HG03439 (cell line): ENCODE measurements around the gene CNN3.

Experiments used
- ATAC-seq: cut with Tn5 transposase; IDR thresholded peaks from one replicate; pipeline ENCODE4 v1.9.1; 2021; ENCODE audit warnings: mild to moderate bottlenecking, moderate library complexity; ENCODE audit not compliant: unreplicated experiment

Gene CNN3

DNA sequence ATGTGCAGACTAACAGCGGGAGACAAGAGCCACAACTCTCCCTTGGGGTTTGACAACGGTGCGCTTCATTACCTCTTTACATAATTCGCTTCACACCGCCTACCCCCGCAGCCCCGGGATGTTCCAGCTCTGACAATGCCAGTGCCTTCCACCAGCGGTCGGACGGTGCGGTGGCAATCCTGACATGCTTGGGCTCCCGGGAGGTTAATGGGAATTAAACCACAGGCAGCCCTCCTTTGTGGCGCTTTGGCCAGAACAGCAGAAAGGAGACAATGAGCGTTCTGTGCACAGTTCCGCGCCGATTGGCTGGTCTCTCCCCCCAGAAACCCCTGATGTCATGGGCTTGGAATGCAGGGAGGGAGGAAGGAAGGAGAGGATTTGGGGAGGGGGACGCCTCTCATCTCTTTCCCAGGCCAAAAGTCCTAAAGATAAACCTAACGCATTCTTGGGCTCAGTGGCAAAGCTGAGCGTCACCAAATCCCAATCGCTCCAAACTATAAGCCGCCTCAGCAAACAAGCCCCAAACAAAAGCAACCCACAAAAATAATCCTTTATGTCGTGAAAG lies 1.3 kb downstream of the CNN3 start:
- ATAC-seq: no peak

DNA sequence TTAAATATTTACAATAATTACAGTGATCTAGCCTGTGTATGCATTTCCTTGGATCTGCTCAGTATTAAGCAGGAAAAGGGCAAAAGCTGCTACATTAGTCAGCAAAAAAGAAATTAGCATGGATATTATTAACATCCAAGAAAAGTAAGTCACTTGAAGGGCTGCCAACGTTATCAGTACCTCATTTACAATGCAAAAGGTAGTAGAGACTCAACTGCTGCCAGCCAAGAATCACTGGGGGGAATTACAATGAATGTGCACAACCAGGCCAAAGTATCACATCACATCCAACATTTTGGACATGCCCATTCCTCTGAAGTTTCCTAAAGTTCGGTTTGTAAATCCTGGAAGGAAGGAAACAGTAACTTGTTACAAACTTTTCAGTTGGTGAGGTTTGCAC lies 1.9 kb downstream of the CNN3 start:
- no peak for ATAC-seq

DNA sequence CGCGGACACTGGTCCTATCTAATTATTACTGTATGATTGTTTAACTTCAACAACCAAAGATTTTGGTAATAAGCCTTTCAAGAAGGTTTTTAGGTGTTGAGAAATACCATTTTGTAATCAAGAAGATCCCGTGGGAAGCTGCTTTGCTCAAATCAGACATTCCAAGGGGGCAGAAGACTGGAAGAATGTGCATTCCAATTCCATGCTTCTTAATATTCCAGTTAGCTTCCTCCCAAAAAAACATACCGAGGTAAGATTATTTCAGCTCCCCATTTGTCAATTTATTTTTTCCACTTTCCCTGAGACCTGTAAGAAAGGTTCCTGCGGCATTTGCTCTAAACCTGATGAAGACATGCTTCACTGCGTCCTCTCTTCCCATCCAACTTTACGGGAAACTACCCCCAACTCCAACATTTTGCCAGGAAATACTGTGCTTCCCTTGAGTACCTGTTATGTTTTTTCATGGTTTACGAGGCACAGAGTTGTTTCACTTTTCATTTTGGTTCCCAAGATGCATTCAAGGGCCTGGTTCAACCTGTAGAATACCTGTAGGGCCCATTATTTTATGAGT lies 4.1 kb downstream of the CNN3 start:
- ATAC-seq: no peak

DNA sequence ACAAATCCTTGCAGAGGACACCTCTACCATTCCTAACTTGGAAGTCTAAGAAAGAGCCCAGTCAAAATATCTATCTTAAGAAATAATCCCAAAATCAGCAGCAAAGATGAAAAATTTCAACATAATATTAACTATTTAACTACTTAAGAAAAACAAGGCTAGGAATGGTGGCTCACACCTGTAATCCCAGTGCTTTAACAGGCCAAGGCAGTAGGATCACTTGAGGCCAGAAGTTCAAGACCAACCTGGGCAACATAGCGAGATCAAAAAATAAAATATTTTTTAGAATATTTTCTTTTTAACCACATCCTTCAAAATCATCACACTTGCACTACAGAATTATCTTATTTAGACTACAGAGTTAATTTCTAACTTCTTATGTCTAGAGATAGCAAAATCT lies 4.9 kb downstream of the CNN3 start:
- ATAC-seq: no peak

DNA sequence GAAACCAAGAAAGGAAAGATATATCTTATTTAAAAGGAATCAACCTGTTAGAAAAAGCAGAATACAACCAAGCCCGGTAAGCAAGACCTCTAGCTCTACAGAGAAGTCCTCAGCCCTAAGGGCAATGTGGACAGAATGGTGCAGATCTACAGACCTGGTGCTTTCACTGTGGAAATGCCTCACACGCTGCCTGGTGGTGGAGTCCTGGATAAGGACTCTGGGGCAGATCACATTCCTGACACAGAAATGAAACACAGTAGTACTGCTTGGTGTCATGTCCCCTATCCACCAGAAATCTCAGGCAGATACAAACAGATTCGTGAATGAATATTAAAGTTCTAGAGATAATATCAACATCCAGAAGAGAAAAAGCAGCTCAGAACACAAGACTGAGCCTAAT lies 6.8 kb downstream of the CNN3 start:
- no peak for ATAC-seq

DNA sequence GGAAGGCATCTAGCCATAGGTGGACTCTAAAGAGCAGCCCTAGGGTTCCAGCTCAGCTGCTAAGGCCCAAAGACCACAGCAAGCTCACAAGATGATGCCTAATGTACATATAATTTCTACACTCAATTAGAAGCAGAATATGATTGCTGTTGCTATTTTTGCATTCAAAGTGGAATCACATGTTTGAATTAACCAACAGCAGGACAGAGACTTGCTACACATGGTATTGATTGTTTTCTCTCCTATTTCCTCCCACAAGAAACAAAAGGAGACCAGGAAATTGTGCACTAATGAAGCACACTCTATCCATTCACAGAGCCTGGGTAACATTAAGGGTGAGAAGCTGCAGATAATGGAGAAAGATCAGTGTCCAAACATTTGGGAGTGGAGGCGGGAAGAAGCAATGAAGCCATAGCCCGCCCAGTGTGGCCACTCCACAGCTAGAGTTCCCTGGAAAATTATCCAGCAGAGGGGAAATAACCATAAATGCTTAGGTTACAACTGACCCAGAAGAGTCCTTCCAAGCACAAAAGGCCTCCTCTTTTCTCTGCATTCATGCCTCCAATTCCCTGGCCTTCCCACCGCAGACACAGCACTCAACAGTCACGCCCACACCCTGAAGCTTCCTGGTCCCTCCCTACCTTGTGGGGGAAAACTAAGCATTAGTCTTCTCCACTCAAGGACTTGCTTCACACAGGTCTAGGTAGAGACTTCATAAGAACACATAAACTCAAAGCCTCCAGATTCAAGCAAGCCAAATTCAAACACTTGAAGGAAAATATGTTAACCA lies 7.5 kb downstream of the CNN3 start:
- ATAC-seq: no peak

DNA sequence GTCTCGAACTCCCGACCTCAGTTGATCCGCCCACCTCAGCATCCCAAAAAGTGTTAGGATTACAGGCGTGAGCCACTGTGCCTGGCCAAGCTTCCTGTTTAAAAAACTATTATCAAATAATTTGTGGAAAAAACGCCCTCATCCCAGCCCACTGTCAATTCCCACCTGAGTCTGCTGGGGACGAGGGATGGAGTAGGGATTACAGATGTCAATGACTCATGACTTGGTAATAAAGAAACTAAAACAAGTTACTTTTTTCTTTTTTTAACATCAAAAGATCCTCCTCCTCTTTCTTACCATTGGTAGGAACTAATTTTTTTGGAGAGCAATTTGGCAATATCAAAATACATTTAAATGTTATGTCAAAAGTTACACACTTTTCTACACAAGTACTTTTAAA lies 9.7 kb downstream of the CNN3 start:
- ATAC-seq: no peak

DNA sequence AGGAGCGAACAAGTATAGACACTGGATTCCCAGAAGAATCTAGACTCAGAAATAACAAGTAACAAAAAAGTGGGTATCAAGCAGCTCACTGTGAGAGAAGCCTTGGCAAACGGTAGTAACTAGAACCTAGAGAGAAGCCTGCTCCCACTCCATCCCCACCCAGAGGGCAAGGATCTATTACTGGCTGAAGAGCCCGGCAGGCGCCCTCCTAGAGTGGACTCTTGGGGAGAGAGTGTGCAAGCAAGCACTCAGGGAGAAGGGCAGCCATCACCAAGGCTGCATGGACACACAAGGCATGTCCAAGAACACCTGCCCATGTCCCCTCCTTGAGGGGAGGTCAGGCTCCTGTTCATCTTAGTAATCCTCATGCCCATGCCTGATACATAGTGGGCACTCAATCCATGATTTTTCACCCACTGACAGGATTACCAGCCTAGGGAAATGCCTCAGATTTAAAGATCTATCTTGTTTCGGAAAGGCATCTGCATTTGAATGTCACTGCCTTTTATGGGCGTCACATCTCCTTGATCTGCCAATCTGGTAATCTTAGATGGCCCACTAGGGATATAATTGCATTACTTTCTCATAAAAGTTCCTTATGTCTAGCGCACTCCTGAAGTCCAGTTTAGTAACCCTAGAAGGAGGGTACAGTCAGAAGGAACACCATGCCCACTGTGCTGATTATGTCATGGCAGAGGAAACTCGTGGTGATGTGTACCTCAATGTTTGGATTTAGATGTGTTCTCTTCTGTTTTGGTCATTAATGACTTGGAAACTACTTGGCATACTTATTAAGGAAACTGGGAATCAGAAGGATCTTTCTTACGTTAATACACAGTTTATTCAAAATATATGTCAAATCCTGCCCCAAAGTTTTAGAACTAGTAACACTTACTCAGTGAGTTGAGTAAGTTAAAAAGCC lies 14.4 kb downstream of the CNN3 start:
- no peak for ATAC-seq

DNA sequence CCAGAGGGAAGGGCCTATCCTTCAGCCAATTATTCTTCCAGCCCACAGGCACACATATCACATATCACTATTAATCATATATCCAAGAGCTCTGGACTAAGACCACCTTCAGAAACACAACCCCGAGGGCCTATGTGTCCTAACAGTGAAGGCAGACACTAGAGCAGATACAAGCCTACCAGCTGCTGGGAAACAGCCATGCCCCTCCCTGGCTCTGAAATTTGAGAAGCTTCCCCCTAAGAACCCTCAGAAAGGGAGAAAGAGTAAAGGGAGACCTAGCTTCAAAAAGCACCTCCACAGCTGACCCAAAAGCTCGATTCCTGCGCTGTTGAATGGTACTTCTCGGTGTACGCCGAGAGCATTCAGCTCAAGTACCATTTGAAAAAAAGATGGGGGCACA lies 17.4 kb downstream of the CNN3 start:
- ATAC-seq: no peak

DNA sequence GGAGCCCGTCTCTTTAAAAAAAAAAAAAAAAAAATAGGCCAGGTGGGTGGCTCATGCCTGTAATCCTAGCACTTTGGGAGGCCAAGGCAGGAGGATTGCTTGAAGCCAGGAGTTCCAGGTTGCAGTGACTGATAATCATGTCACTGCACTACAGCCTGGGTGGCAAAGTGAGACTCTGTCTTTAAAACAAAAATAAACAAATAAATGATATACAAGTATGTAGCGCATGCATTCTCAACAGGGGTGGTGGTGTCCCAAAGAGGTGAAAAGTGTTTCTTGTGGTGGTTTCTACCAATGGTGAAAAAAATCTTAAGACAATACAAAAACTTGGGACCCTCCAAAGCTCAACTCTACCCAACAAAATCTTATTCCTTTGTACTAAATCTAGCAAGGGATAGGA lies 17.9 kb downstream of the CNN3 start:
- ATAC-seq: no peak

DNA sequence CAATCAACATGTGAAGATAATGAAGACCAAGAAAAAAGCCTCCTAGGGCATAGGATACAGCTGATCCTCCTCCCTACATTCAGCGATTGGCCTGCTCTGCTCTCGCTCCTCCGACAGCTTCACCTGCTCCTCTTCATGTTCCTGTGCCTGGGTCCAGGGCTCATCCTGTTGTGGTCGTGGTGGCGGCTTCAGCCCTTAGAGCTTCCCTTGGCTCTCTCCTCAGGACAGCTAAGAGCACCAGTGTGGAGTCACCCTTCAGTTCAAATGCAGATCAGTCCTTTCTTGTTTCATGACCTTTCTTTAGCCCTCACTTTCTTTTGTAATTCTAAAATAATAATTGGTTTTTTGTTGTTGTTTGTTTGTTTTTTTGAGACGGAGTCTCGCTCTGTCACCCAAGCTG lies 18.7 kb downstream of the CNN3 start:
- ATAC-seq: no peak

DNA sequence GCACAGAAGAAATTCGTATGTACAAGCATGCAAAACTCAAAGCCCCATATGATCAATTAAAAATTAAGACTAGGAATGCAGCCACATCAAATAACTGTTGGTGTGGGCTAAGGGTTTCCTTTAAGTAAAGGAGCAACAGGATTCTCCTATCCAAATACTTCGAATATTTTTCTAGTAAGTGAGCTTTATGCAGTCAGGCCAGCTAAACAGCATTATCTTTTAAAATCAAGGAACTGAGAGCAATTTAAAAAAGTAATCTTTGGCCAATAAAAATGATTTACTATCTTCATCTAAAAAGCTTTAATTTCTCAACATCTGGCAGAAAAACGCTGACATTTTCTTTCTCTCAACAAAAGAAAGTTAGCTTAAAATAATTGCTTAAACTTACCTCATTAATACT lies 19.8 kb downstream of the CNN3 start:
- ATAC-seq: no peak

DNA sequence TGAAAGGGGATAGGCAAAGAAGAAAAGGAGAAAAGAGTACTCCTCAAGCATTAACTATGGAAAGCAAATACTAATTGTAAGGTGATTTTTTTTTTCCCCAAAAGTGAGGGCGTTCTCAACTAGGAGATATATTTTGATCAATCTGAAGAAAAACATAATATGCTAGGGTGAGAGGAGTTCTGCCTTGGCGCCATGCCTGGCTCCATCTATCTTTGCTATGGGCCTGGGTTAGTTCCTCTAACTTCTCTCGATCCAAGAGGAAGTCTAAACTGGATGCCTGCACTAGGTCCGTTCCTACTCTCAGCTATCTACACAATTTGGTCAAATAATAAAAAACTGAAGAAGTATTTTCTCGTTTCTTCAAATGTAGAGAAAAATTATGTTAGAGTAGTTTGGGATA lies 20.5 kb downstream of the CNN3 start:
- ATAC-seq: no peak

DNA sequence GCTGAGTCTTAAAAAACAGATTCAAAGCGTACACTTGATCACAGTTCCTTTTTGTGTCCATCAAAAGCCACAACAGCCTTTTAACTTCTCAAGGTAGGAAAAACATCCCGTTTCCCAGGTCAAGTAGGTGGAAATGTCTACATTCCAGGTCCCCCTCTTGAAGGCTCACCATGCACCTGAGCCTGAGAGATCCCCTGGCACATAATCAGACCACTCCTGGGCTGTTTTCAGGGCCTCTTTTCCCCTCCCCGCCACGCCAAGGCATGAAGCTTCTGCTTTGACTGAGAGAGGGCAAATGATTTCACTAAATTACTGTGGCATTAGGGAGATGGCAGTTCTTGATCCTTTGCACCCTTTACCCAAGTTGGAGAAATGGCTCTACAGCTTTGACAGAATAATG lies 21.7 kb downstream of the CNN3 start:
- no peak for ATAC-seq

DNA sequence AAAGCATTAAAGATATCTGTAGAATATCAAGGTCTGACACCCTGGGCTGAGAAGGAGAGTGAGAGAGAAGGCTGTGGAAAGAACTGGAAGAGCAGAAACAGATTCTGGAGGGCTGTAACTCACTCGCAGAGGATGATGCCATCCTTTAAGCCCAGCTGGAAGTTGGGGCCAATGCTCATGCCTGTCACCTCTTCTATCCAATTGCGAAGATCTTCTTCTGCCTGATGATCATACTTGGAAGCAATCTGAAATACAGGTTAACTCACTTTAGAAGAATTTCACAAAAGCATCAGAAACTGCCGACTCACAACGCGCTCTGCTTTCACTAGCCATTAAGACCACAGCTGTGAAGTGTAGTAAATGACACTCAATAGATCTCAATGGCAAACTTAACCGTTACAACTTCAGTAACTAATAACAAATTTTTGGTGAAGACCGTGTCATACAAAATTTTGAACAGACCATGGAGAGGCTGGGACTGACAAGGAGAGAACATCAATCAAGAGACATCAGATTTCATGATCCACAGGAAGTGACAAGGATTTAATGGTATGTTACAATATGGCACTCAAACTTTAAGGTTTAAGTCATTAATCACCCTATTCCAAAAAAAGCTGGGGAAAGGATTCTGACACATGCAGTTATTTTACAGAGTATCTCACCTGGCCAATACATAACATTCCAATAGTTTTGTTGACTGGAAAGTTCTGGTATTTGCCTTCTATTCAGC lies 23.5 kb downstream of the CNN3 start:
- ATAC-seq: no peak

DNA sequence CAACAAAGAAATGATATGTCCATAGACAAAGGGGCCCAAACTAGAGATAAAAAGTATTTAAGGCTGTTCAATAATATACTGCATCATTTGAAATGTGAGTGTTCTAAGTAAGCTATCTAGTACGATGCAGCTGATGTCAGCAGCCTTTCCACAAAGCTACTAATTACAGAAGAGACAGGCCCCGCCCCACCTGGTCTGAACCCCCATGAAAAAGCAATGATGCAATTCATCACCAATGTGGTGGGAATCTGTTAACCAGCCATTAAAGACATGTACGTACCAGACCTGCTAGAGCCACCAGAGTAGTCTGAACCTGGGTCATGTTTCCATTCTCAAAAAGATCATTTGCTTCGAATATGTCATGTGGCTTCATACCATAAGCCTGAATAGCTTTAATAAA lies 25.1 kb downstream of the CNN3 start:
- ATAC-seq: no peak

DNA sequence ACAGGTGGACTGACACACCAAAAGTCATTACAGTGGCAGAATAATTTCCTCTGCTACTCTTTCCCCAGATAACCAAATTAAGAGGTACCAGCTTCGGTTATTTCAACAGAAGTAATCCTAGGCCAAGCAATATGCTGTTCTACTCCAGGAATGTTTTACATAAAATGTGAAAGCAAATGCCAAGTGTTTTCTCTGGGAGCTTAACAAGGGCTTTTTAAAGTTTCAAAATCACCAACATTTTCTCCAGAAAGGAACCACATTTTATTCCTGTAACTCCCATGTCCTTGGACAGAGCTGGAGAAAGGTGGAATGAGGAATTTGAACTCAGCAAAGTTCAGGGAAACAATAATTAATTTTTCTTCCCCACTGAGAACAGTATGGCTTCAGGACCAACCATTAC lies 27.2 kb downstream of the CNN3 start:
- ATAC-seq: no peak

DNA sequence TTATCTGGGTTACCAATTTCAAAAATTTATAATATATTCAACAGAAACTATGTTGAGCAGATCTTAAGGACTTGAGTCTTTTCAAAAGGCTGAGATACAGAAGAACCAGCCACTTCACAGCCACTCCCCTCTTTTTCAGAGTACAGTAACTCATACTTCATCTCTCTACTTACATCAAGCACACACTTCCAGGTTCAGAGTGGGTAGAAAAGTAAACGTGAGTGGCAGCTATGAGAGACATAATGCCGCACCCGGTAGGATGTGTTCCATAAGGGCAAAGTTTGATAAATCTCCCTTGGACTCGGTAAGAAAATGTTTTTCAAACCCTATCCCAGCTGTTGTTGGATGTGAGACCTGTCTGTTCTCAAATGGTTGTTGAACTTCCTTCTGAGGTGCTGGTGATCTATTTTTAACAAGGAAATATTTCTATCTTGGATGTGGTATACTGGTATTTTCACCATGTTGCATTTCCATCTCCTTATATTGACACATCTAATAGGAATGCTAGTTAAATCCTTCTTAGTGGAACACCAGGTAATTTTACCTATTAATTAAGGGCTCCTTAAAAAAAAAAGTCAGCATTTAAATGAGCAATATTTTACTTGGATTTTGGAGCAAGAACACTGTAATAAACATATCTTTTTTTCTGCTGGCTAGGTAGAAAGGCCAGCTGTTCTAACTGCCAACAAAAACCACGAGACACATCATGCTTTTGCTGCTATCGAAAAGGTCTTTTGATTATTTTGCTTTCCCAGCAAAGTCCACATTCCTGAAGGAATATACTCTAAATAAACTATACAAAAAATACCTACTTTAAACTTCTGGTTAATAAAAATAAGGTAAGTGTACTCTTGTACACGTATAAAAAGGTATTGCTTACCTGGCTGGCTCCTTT lies 28.2 kb downstream of the CNN3 start:
- no peak for ATAC-seq

DNA sequence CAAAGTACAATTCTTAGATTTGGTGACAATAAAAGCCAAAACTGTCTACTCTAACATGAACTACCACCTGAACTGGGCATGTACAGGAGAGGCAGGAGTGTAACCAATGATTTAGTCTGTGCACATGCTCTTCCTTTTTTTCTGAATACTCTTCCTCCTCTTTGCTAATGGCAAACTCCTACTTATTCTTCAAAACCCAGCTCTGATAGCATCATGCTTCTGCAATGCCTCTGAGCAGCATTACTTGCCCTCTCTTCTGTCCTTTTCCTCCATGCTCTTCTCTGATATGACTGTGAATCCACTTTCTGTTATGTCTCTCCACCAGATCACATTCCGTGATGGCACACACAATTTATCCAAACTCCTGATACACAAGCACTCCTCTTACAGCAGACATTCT lies 31.4 kb downstream of the CNN3 start:
- no peak for ATAC-seq

DNA sequence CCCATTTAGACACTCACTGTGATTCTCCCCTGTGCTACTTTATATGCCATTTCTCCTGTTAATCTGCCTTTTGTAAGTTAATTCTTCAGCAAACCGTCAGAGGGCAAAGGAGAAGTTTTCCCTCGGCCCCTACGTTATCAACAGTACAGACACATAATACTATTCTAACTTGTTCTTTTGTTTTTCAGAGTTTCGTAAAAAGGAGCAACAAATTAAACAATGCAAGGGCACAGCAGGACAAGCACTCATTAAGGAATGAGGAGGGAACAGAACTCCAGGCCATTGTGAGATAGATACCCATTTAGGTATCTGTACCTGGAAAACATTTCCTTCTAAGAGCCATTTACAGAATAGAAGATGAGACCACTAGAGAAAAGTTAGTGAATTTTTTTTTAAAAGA lies 32.3 kb downstream of the CNN3 start:
- ATAC-seq: no peak
